Cardiac fibroblast (primary cell): ENCODE measurements around the gene DKKL1.

ENCODE experiments used
- DNase-seq, 2 donors: peaks; one replicate each; pipeline versions ENCODE4 v3.0.0 to v3.0.0-alpha.2; 2010; ENCODE audit warnings: low read depth in 2 of 2
- H3K4me3 ChIP-seq, 2 donors: replicated peaks in 1 of 2; 1 replicate in 1 of 2; 2 replicates in 1 of 2; pipeline ENCODE4 v1.5.1; 2011; ENCODE audit warnings: low read depth in 2 of 2, low read length in 2 of 2, mild to moderate bottlenecking in 2 of 2, moderate library complexity in 1 of 2
- CTCF ChIP-seq: IDR thresholded peaks from one replicate; pipeline ENCODE4 v1.5.1; 2011; ENCODE audit warnings: low read depth, mild to moderate bottlenecking, low read length, inconsistent platforms

Gene DKKL1

DNA sequence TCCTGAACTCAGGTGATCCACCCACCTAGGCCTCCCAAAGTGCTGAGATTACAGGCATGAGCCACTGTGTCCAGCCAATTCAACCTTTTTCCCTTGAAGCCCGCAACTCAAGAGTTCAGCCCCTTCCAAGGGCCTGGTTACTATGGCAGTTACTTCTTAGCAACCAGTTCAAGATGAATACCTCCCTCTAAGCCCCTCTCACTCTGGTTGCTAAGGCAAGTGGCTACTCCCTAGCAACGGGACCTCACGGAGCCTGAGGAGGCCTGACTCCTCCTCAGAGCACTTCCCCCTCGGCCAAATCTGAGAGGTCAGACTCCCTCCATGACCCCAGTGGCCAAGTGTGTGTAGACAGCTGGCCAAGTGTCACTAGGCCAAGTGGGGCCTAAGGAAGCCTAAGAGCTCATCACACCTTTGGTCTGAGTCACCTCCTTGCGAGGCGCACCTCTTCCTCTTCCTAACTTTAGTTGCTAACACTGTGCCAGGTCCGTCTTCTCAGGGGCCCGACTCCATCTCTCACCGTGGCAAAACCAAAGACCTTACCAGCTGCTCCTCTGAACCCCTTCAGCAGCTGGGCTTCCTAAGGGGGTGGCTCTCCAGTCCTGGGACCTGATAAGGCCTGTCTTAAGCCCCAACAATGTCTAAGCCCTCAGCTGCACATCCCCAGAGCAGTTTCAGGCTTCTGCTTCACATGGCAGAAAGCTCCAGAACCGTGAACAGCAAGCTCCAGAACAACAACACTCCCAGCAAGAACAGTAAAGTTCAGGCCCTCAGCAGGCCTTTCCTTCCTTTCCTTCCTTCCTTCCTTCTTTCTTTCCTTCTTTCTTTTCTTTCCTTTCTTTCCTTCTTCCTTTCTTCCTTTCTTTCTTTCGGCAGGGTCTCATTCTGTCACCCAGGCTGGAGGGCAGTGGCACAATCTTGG lies 18.9 kb upstream of the DKKL1 start:
- no peak for DNase-seq
- no peak for TF ChIP-seq CTCF
- H3K4me3 ChIP-seq: no peak overlapping the region

DNA sequence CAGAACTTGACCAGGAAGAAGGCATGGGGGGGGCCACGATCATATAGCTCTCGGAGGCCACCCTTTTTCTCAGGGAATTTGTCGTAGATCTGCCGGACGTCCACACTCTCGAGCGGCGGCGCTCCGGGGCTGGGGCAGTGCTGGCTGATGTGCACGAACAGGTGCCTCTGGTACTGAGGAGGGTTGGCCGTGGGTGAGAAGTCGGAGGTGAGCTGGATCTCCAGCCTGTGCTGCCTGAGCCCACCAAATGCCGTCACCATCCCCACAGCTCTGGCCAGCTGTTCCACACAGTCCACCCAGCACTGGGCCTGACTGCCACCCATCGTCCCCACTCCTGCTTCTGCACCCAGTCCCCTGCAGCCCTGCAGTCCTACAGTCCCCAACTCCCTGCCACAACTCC lies 16.5 kb upstream of the DKKL1 start:
- H3K4me3 ChIP-seq: no peak overlapping the region
- no peak for DNase-seq
- no peak for TF ChIP-seq CTCF

DNA sequence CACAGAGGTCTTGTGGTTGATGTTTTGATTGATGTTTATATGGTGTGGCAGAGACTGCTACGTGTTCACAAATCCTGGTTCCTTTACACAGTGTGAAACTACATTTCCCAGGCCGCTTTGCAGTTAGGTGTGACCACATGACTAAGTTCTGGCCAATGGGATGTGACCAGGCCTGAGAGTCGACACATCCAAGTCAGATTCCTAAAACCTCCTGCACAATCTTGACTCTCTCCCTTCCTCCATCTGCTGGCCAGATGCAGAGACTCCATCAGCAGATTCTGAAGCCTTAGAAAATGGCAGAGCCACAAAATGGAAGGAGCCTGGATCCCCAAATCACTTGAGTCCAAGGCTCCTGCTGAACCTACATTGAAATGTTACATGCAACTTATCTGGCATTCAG lies 15.8 kb upstream of the DKKL1 start:
- TF ChIP-seq CTCF: peak; percentile 7
- peak; percentile 66 to 74 for DNase-seq
- no peak overlapping the region for H3K4me3 ChIP-seq

DNA sequence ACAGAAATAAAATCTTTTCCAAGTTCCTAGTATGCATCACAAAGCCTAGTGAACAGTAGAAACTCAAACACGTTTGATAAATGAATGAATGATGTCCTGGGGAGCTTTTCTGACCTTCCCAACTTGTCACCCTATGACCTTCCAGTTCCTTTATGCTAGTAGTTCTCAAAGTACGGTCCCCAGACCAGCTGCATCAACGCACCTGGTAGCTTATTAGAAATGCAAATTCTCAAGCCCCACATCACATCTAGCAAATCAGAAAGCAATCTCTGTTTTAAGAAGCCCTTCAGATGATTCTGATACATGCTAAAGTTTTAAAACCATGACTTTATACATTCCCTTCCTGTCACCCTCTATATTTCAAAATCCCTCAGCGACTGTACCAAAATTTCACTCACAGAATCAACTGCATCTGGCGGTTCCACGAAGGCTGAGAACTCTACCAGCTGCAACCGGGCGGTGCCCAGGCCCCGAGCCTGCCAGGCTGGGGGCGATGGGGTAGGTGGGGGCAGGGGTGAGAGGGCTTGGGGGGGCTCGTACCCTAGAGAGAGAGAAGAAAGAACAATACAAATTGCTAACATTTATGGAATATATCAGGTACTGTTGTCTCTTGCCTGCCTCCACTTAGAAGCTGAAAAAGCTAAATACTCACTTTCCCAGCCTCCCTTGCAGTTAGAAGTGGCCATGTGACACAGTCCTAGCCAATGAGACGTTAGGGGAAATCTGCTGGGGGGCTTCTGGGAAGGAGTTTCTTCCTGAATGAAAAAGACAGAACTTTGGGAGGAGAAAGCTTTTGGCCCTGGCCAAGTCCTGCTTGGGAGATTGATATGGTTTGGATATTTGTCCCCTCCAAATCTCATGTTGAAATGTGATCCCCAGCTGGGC lies 15.1 kb upstream of the DKKL1 start:
- no peak for DNase-seq
- no peak overlapping the region for H3K4me3 ChIP-seq
- no peak for TF ChIP-seq CTCF

GRCh38 chr19:49349567-49349966 lies 14.1 kb upstream of the DKKL1 start:
- no peak for TF ChIP-seq CTCF
- no peak overlapping the region for H3K4me3 ChIP-seq
- DNase-seq: no peak

DNA sequence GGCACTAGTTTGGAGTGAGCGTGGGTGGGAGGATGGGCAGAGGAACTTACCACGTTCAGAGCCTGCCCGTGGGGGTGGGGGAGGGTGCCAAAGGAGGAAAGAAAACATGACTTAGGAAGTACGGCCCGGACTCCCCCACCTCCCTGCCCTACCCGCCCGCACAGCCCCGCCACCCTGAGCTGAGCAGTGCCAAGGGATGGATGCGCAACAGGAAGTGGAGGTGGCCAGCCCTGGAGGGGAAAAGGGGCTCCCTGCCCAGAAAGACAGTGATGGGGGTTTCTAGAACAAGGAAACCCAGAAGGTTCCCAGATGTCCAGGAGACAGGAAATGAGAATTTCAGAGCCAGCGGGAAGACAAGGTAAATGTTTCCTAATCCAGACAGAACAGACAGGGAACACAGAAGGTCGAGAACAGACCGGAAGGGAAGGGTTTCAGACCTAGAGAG lies 7.7 kb upstream of the DKKL1 start:
- TF ChIP-seq CTCF: no peak
- peak; percentile 50 to 66 for DNase-seq

More for the DNA sequence above, 7.7 kb upstream of the DKKL1 start:
- no peak overlapping the region for H3K4me3 ChIP-seq
